GM21786 (cell line): ENCODE results near the gene AKNA.
"Not testable (repeated sequence)": the region's sequence is repeated elsewhere in the genome, so short reads cannot be mapped to it uniquely, and the experiment has no call there.

Experiments used
- ATAC-seq: cut with Tn5 transposase; IDR thresholded peaks from one replicate; pipeline ENCODE4 v1.9.1; 2021; ENCODE audit not compliant: unreplicated experiment

The AKNA gene

DNA sequence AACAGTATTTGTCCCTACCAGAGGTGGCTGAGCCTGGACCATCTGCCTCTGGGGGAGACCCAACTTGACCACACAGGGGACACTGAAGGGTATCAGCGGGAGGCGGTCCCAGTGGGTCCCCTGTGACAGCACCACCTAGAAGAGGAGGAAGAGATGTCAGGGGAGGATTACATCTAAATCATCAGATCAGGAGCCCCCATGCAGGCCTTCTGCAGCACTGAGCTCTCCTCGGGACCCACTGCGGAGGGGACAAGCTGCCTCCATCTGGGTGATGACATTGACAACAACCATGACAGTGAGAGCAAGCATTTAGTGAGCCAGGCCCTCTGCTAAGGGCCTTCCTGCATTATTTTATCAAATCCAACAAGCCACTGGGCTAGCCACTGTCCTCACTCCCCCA lies 45.8 kb downstream of the AKNA start:
- ATAC-seq, result no peak

DNA sequence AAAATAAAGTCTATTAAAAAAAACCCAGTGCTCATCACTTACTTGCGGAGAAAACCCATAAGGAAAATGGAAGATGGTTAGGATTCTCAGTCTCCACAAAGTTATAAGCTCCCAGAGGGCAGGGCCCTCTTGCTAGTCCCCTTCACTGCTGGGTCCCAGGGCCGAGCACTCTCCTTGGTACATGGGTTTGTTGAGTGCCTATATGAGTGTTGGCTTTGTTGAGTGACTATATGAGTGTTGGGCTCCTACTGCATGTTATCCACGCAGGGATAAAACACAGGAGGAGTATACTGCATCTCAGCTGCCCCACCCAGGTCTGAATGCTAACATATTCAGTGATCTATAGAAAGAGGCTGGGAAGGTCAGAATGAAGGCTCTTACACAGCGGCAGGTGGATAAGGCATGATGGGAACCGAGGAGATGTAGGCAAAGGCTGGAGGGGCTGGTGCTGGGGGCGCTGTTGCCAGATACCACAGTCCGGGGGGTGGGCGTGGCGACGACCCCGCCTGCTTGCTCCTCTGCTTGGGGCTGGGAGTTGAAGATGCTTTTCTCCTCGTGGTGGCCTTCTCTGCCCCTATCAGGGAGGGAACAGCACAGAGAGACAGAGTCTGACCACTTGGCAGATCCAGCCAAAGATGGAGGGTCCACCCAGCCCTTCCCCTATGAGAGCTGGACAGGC lies 46.5 kb downstream of the AKNA start:
- no peak for ATAC-seq

DNA sequence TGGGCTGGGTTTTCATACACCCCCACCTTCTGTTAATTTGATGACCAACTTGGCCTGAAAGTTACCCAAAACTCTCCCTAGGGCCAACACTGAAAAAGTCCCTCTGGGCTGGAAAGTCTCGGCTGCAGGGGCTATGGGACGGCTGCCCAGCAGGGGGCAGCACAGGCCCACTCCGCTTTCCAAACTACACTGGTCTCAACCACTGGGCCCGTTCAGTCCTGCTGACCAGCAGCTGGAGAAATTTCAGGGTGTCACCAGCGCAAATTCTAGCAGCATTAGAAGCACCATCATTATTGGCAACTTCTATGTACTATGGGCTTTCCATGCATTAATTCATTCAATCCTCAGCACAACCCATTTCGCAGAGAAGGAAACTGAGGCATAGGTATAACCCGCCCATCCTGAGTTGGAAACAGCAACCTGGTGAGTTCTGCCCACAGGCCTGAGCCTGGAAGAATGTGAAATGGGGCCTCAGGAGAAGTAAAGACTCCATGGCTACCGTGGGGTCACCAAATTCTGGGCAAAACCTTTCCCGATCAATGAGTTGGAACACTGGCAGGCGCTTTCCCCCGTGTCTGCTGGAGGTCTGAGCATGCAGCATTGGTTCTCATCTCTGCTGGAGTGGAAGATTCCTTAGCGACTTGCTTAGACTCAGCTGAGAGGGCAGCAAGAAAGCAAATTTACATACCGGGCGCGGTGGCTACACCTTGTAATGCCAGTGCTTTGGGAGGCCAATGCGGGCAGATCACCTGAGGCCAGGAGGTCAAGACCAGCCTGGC lies 48.5 kb downstream of the AKNA start:
- ATAC-seq, result peak; percentile 68

DNA sequence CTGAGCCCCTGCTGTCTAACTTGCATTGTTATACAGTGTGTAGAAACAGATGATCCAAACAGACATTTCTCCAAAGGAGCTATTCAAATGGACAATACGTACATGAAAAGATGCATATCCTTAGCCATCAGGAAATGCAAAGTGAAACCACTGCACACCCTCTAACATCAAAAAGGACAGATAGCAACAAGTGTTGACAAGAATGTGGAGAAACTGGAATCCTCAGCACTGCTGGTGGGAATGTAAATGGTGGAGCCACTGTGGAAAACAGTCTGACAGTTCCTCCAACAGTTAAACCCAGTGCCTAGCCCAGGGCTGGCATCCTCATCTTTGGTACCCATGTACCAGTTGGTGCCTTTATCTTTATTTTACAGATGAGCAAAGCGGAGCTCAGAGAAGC lies 49.6 kb downstream of the AKNA start:
- no peak for ATAC-seq

DNA sequence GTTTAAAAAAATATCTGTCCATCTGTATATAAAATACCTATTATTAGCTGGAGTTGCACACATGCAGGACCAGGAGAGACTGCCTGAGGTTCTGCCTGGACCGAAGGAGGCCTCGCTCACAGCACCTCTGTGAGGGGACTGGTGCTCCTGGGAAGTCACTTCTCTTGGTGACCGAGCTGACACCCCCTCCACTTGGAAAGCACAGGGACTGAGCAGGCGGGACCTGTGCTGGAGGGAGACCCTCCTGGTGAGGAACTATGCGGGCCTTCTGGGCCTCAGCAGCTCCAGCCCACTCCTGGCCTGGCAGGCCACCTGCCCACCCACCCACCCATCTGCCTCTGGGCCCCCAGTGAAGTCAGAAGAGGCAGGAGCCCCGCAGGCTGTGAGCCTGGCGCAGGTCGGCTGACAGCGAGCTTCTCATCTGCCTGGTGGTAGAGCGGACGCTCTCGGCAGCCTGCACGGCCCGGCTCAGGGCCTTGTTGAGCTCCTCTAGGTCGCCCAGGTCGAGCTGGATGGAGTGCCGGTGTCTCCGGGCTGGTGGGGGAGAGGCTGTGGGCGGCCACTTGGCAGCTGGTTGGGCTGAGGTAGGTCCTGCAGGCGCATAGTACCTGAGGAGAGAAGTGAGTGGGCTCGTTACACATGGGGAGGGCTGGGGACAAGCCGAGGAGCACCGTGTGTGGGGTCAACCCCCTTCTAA lies 50.9 kb downstream of the AKNA start:
- no peak for ATAC-seq

DNA sequence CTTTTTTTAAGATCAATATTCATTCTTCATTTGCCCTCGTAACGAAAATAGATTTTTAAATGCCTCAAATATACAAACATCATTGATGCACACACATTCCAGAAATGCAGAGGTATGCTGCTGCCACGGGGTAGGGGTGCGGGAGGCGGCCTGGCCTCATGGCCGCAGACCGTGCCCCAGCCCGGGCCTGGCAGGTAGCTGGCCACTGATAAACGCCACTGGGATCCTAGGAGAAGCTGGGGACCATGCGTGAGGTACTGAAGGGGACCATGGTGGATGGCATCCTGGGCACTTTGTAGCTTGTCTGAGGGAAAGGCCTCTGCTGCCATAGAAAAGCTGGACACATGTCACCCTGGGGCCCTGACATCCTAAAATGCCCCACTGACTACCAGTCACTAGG lies 51.6 kb downstream of the AKNA start:
- no peak for ATAC-seq

DNA sequence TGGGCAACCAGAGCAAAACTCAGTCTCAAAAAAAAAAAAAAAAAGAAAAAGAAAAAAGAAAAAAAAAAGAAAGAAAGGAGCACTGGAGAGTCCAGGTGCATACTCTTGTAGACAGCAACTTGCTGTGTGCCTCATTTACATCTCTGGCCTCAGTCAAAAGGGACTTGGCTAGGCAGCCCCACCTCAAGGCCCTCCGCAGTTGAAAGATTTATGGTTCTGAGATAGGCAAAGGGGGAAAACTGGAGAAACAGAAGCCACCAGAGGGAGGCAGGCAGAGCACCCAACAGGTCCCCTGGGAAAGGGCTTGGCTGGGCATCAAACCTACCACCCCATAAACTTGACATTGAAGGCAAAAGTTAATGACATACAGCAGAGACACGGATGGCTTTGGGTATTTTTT lies 52.0 kb downstream of the AKNA start:
- ATAC-seq, result no peak

DNA sequence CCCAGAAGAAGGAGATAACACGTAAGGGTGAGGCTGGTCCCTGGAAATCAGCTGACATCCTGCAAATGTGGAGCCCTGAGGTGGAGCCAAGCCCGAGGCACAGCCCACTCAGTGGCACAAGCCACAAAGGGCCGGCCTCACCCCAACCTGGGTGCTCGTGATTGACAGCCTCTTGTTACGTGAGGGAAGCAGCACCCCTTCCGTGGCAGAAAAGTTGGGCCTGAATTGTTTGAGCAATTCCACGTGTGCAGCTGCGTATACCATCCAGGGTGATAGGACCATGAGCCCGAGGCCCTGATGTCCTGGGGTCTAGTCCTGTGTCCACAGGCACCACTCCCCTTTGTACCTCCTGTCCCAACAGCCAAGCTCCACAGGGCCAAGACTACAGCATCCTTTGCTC lies 53.3 kb downstream of the AKNA start:
- ATAC-seq, result no peak

DNA sequence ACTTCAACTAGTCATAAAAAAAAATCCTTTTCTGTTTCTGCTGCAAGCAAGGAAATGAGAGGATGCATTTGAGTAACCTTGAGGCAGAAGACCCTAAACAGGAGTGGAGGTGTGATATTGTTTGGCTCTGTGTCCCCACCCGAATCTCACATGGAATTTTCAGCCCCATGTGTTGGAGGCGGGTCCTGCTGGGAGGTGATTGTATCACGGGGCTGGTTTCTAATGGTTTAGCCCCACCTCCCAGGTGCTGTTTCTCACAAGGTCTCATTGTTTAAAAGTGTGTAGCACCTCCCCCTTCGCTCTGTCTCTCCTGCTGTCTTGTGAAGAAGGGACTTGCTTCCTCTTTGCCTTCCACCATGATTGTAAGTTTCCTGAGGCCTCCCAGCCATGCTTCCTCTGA lies 54.1 kb downstream of the AKNA start:
- not testable (repeated sequence) for ATAC-seq

DNA sequence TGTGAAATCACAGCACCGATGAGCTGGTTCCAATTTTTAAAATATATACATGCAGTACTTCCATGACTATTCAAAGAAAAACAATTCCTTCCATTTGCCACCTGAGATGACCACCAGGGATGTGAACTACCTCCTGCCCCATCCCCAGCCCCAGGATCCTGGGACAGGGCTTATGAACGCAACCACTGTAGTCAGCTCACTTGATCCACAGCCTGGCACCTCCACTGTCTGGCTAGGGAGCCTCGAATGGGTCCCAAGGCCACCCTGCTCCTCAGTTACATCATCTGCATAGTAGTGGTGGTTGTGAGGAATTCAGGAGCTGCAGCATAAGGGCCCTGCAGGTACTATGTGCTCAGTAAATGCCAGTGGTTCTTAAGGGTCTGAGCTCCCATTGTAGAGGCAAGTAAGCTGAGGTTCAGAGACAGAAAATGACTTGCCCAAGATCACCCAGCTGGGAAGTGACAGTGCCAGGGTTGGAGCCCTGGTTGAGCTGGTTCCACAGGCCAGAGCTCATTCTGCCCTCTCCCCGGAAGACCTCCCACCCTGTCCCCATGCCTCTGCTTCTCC lies 55.2 kb downstream of the AKNA start:
- not testable (repeated sequence) for ATAC-seq

DNA sequence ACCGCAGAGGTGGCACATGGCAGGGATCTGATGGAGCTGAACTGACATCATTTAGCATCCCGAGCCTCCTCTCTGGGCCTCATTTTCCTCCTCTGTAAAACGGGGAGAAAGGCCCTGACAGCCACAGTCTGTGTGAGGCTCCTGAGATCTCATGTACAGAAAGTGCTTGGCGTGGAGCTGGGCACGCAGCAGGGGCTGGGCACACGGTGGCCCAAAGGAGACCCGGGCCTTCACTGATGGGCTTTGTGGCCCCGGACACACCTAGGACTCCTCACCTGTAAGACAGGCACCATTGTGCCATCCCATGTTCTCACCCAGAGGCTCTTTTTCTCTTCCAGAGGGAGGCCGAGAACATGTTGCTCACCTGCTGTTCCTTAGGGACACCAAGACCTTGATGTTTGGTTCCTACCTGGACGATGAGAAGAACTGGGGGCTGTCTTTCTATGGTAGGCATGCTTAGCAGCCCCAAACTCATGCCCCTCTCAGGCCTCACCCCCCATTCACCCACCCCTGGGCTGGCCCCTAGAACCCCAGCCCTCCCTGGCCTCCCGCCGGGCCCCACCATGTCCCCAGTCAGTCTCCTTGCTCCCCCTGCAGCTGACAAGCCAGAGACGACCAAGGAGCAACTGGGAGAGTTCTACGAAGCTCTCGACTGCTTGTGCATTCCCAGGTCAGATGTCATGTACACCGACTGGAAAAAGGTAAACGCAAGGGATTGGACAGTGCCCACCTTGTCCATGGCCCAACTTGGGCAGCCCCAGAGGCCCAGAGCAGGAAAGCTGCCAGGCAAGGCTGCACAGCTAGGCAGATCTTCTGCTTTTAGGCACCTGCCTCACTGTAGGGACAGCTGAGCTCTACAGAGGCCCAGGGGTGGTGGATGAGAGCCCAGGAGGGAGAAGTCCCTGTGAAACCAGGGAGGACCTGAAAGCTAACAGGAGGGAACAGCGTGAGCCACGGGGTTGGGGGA lies 56.3 kb downstream of the AKNA start:
- ATAC-seq, result not testable (repeated sequence)

DNA sequence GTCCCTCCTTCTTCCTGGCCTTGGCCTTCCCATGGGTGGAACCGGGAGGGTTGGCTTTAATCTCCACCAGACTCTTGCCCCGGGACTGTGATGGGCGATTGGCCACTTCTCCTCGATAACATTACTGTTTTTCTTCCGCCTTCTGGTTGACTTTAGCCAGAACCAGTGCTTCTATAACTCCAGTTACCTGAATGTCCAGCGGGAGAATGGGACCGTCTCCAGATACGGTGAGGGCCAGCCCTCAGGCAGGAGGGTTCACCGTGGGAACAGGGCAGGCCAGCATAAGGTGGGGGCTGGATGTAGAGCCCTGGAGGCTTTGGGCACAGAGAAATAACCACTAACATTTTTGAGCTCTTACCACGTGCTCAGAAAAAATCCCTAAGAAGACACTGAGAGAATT lies 57.1 kb downstream of the AKNA start:
- ATAC-seq, result no peak

DNA sequence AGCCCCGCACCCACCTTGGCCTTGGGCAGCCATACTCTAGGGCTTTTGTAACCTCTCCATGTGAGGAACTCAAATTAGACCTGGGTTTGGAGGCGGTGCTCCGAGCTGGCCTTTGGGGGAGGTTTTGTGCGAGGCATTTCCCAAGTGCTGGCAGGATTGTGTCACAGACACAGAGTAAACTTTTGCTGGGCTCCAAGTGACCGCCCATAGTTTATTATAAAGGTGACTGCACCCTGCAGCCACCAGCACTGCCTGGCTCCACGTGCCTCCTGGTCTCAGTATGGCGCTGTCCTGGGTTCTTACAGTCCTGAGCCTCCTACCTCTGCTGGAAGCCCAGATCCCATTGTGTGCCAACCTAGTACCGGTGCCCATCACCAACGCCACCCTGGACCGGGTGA lies 58.2 kb downstream of the AKNA start, which contains the start of gene ORM2:
Gene ORM2, plus strand, starts transcription at position 245 of the 398 bp plus-strand sequence. Its CDS starts 36 bp downstream, at position 281.
- ATAC-seq, result not testable (repeated sequence)

DNA sequence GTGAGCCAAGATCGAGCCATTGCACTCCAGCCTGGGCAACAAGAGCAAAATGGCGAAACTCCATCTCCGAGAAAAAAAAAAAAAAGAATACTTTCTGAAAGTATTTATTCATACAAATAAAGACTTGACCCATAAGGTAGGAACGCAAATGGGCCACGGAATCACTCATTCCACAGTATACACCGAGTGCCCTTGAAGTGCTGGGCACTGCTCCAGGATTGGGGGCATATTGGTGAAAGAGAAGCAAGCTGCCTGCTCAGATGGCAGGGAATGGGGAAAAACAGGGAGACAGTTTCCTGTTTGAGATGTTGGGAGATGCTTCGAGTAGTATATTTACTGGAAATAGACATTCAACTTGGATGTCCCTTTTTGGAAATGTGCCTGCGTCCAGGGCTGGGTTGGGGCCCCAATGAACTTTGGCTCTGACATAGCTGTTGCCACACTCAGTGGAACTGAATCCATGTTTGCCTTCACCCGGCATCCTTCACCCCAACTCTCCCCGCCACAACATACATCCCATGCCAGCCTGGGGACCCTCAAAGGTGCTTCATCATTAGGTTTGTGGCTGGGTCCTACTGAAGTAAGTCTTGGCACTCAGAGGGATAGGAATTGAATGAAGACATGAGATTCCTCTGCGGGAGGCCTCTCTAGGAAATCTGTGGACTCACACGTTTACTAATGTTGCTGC lies 58.7 kb downstream of the AKNA start:
- not testable (repeated sequence) for ATAC-seq

DNA sequence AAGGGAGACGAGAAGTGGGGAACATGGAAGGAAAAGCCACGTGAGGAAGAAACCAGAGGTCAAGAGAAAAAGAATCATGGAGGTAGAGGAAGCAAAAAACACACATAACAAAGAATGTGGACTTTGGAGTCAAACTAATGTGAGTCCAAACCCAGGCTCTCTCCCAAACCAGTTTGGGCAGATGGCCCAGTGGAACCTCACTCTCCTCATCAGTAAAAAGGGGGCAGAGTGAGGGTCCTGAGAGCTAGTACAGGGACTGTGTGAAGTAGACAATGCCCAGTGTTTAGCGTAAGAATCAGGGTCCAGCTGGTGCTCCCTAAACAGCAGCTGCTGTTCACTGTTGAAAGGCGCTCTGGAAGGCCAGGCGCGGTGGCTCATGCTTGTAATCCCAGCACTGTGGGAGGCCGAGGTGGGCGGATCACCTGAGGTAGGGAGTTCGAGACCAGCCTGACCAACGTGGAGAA lies 59.4 kb downstream of the AKNA start:
- not testable (repeated sequence) for ATAC-seq

DNA sequence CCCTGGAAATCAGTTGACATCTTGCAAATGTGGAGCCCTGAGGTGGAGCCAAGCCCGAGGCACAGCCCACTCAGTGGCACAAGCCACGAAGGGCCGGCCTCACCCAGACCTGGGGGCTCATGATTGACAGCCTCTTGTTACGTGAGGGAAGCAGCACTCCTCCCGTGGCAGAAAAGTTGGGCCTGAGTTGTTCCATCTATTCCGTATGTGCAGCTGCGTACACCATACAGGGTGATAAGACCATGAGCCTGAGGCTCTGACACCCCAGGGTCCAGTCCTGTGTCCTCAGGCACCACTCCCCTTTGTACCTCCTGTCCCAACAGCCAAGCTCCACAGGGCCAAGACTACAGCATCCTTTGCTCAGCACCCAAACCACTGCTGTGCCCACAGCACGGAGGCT lies 60.0 kb downstream of the AKNA start:
- no peak for ATAC-seq

DNA sequence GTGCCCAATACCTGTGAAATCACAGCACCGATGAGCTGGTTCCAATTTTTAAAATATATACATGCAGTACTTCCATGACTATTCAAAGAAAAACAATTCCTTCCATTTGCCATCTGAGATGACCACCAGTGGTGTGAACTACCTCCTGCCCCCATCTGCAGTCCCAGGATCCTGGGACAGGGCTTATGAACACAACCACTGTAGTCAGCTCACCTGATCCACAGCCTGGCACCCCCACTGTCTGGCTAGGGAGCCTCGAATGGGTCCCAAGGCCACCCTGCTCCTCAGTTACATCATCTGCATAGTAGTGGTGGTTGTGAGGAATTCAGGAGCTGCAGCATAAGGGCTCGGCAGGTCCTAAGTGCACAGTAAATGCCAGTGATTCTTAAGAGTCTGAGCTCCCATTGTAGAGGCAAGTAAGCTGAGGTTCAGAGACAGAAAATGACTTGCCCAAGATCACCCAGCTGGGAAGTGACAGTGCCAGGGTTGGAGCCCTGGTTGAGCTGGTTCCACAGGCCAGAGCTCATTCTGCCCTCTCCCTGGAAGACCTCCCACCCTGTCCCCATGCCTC lies 62.0 kb downstream of the AKNA start:
- ATAC-seq, result not testable (repeated sequence)

DNA sequence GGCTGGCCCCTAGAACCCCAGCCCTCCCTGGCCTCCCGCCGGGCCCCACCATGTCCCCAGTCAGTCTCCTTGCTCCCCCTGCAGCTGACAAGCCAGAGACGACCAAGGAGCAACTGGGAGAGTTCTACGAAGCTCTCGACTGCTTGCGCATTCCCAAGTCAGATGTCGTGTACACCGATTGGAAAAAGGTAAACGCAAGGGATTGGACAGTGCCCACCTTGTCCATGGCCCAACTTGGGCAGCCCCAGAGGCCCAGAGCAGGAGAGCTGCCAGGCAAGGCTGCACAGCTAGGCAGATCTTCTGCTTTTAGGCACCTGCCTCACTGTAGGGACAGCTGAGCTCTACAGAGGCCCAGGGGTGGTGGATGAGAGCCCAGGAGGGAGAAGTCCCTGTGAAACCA lies 62.8 kb downstream of the AKNA start:
- ATAC-seq, result not testable (repeated sequence)

DNA sequence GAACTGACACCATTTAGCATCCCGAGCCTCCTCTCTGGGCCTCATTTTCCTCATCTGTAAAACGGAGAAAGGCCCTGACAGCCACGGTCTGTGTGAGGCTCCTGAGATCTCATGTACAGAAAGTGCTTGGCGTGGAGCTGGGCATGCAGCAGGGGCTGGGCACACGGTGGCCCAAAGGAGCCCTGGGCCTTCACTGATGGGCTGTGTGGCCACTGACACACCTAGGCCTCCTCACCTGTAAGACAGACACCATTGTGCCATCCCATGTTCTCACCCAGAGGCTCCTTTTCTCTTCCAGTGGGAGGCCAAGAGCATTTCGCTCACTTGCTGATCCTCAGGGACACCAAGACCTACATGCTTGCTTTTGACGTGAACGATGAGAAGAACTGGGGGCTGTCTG lies 63.3 kb downstream of the AKNA start:
- ATAC-seq, result no peak
